GM13976 (cell line): ENCODE measurements around the gene HAUS3.
"Not testable (repeated sequence)": the region's sequence is repeated elsewhere in the genome, so short reads cannot be mapped to it uniquely, and the experiment has no call there.

Source experiments
- DNase-seq: peaks from one replicate; pipeline ENCODE4 v3.0.0; 2012; ENCODE audit warnings: low spot score
- in situ Hi-C: fragments of 300-500 bp; cut with MboI; formaldehyde crosslinking; loops from one replicate; pipeline ENCODE4 v1.12.0; 2022; ENCODE audit warnings: low sequenced_read_pairs, mixed read lengths, inconsistent platforms; ENCODE audit not compliant: unreplicated experiment
- TF ChIP-seq, protein P1 (sequence below): IDR thresholded peaks from 2 replicates; pipeline ENCODE4 v1.5.1; 2012; ENCODE audit warnings: borderline replicate concordance, mild to moderate bottlenecking; ENCODE audit not compliant: insufficient read depth; ENCODE audit errors: extremely low read depth, missing control alignments, control extremely low read depth

HAUS3 gene

GRCh38 chr4:2243681-2244380 is 1.9 kb upstream of the HAUS3 start:
- peak; percentile 53 for DNase-seq
- TF ChIP-seq, protein P1, sequence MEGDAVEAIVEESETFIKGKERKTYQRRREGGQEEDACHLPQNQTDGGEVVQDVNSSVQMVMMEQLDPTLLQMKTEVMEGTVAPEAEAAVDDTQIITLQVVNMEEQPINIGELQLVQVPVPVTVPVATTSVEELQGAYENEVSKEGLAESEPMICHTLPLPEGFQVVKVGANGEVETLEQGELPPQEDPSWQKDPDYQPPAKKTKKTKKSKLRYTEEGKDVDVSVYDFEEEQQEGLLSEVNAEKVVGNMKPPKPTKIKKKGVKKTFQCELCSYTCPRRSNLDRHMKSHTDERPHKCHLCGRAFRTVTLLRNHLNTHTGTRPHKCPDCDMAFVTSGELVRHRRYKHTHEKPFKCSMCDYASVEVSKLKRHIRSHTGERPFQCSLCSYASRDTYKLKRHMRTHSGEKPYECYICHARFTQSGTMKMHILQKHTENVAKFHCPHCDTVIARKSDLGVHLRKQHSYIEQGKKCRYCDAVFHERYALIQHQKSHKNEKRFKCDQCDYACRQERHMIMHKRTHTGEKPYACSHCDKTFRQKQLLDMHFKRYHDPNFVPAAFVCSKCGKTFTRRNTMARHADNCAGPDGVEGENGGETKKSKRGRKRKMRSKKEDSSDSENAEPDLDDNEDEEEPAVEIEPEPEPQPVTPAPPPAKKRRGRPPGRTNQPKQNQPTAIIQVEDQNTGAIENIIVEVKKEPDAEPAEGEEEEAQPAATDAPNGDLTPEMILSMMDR: peak; percentile 59
- in situ Hi-C loops: no loop called here

- in situ Hi-C loops: no loop called here
- no peak for DNase-seq
- TF ChIP-seq, protein P1: no peak
These were observed 918 bp downstream of the HAUS3 start for GRCh38 chr4:2241003-2241402.

DNA sequence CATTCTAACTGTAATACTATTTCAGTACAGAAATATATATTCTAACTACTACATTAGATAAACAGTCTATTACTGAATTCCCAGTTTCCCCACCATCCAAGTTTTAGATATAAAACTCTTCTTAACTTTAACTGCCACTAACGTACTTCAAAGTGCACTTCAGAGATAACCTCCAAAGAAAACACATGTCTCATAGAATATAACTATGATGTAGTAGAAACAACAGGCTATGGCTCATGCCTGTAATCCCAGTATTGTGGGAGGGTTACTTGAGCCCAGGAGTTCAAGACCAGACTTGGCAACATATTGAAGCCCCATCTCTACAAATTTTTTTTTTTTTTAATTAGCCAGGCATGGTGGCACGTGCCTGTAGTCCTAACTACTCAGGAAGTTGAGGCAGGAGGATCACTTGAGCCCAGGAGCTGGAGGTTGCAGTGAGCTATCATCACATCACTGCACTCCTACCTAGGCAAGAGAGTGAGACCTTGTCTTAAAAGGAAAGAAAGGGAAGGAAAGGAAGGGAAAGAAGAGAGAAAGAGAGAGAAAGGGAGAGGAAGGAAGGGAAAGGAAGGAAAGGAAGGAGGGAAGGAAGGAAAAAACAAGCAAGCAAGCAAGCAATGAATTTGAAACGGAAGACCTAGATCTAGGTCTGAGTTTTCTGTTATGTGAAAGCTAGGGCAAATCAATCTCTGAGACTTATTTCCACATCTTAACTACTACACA is 4.8 kb downstream of the HAUS3 start:
- in situ Hi-C loops: no loop called here

GRCh38 chr4:2231082-2231481 is 10.8 kb downstream of the HAUS3 start:
- TF ChIP-seq, protein P1: no peak
- in situ Hi-C loops: no loop called here
- no peak for DNase-seq

More for the DNA sequence above, 4.8 kb downstream of the HAUS3 start:
- DNase-seq: no peak
- TF ChIP-seq, protein P1: no peak

DNA sequence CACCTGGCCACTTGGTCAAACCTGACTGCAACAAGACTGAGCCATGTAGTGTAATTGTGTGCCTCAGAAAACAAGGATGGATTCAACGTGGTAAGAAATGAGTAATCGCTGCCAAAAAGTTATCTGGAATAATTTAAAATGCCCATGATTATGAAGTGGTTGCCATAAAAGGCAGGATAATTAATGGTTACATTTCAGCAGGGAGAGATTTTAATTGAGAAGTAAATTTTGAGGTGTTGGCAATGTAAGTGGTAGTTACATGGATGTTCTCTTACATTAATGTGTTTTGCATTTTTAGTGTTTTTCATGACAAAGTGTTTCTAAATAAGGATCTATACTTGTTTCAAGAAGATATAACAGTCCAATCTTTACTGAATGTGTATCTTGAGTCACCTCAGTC is 15.7 kb downstream of the HAUS3 start:
- in situ Hi-C loops: no loop called here

DNA sequence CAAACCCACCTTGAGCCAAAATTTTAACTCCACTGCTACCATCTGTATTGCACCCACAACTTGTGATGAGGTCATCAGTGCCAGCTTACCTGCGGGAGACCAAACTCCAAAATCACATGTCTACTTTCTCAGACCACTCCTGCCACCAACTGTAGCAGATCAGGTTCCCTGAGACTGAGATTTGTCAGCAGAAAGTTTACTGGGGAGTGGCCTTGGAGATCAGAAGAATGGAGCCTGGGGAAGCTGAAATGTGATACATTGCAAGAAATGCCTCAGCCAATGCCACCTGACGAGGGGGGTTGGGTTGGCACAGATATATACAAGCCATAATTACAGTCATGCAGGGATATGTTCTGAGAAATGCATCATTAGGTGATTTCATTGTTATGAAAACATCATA is 19.1 kb downstream of the HAUS3 start:
- TF ChIP-seq, protein P1: no peak
- DNase-seq: no peak
- in situ Hi-C loops: no loop called here

More for the DNA sequence above, 15.7 kb downstream of the HAUS3 start:
- DNase-seq: no peak
- TF ChIP-seq, protein P1: no peak

DNA sequence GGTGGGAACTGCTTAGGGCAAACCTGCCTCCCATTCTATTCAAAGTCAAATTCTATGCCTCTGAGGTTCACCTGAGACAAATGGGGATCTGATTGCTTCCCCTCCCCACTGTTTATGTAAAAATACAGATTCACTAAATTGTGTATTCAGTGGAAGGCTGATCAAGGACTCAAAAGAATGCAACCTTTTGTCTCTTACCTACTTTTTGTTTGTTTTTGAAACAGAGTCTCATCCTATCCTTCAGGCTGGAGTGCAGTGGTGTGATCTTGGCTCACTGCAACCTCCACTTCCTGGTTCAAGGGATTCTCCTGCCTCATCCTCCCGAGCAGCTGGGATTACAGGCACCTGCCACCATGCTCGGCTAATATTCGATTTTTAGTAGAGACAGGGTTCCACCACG is 20.5 kb downstream of the HAUS3 start:
- DNase-seq, in situ Hi-C loops: not testable (repeated sequence)
